ENCODE data around the gene CELF2.

The CELF2 gene

GRCh38 chr10:10989669-10990068, 28.0 kb upstream of the CELF2 start (continued):
- peak; percentile 44 for TF ChIP-seq ZNF366 (tag by site-specific recombination; conservative IDR thresholded peaks at IDR 0.05)
- TF ChIP-seq ZXDB (tag by site-specific recombination; IDR thresholded peaks at IDR 0.05), result peak; percentile 71
- TF ChIP-seq ZNF707 (tag by site-specific recombination; IDR thresholded peaks at IDR 0.05), result no peak
- TF ChIP-seq, protein P1, sequence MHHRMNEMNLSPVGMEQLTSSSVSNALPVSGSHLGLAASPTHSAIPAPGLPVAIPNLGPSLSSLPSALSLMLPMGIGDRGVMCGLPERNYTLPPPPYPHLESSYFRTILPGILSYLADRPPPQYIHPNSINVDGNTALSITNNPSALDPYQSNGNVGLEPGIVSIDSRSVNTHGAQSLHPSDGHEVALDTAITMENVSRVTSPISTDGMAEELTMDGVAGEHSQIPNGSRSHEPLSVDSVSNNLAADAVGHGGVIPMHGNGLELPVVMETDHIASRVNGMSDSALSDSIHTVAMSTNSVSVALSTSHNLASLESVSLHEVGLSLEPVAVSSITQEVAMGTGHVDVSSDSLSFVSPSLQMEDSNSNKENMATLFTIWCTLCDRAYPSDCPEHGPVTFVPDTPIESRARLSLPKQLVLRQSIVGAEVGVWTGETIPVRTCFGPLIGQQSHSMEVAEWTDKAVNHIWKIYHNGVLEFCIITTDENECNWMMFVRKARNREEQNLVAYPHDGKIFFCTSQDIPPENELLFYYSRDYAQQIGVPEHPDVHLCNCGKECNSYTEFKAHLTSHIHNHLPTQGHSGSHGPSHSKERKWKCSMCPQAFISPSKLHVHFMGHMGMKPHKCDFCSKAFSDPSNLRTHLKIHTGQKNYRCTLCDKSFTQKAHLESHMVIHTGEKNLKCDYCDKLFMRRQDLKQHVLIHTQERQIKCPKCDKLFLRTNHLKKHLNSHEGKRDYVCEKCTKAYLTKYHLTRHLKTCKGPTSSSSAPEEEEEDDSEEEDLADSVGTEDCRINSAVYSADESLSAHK (tag by site-specific recombination; IDR thresholded peaks at IDR 0.05), result peak; percentile 64; the same call in 1 of the 2 replicates
- TF ChIP-seq GLI2 (tag by site-specific recombination; IDR thresholded peaks at IDR 0.05; ENCODE audit: borderline replicate concordance, low read depth), result peak; percentile 88
- TF ChIP-seq ZNF274 (IDR thresholded peaks at IDR 0.05; ENCODE audit: low read length), result no peak
- no peak for TF ChIP-seq ZNF274 (tag by site-specific recombination; IDR thresholded peaks at IDR 0.05; ENCODE audit: borderline replicate concordance)
- TF ChIP-seq ZNF302 (tag by site-specific recombination; IDR thresholded peaks at IDR 0.05; ENCODE audit: low read depth), result no peak
- TF ChIP-seq ZNF223 (tag by site-specific recombination; IDR thresholded peaks at IDR 0.05), result no peak
- no peak for TF ChIP-seq ZBTB11 (tag by site-specific recombination; conservative IDR thresholded peaks at IDR 0.05; ENCODE audit: low read depth)
- no peak for TF ChIP-seq ELK4 (IDR thresholded peaks at IDR 0.05; ENCODE audit: borderline replicate concordance, low read depth, low read length)
- no peak for TF ChIP-seq ZNF837 (tag by site-specific recombination; IDR thresholded peaks at IDR 0.05)
- TF ChIP-seq, protein P2, sequence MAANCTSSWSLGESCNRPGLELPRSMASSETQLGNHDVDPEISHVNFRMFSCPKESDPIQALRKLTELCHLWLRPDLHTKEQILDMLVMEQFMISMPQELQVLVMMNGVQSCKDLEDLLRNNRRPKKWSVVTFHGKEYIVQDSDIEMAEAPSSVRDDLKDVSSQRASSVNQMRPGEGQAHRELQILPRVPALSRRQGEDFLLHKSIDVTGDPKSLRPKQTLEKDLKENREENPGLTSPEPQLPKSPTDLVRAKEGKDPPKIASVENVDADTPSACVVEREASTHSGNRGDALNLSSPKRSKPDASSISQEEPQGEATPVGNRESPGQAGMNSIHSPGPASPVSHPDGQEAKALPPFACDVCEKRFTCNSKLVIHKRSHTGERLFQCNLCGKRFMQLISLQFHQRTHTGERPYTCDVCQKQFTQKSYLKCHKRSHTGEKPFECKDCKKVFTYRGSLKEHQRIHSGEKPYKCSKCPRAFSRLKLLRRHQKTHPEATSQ (tag by site-specific recombination; IDR thresholded peaks at IDR 0.05), result no peak
- no peak for TF ChIP-seq EGR2 (tag by site-specific recombination; IDR thresholded peaks at IDR 0.05; ENCODE audit: low read depth)
- 0 out of 2 replicates have a peak, but pooled peaks have one; percentile 31 for TF ChIP-seq SCRT1 (tag by site-specific recombination; IDR thresholded peaks at IDR 0.05; ENCODE audit: borderline replicate concordance)
- TF ChIP-seq PBX3 (CRISPR knock-in tag; IDR thresholded peaks at IDR 0.05), result no peak
- TF ChIP-seq, protein P3, sequence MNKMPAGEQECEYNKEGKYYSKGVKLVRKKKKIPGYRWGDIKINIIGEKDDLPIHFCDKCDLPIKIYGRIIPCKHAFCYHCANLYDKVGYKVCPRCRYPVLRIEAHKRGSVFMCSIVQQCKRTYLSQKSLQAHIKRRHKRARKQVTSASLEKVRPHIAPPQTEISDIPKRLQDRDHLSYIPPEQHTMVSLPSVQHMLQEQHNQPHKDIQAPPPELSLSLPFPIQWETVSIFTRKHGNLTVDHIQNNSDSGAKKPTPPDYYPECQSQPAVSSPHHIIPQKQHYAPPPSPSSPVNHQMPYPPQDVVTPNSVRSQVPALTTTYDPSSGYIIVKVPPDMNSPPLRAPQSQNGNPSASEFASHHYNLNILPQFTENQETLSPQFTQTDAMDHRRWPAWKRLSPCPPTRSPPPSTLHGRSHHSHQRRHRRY (tag by site-specific recombination; IDR thresholded peaks at IDR 0.05), result no peak
- no peak for TF ChIP-seq ZFP37 (tag by site-specific recombination; IDR thresholded peaks at IDR 0.05)
- no peak for TF ChIP-seq ZNF610 (tag by site-specific recombination; IDR thresholded peaks at IDR 0.05; ENCODE audit: borderline replicate concordance)
- no peak for TF ChIP-seq ZNF146 (tag by site-specific recombination; IDR thresholded peaks at IDR 0.05)
- peak; percentile 96 for TF ChIP-seq OVOL3 (tag by site-specific recombination; IDR thresholded peaks at IDR 0.05)
- TF ChIP-seq BCL11A (tag by site-specific recombination; IDR thresholded peaks at IDR 0.05; ENCODE audit: low read depth), result peak; percentile 25; the same call in 1 of the 2 replicates
- no peak for TF ChIP-seq ZBTB7A (tag by site-specific recombination; IDR thresholded peaks at IDR 0.05; ENCODE audit: low read depth)
- TF ChIP-seq ZNF26 (tag by site-specific recombination; IDR thresholded peaks at IDR 0.05), result no peak
- TF ChIP-seq, protein P4, sequence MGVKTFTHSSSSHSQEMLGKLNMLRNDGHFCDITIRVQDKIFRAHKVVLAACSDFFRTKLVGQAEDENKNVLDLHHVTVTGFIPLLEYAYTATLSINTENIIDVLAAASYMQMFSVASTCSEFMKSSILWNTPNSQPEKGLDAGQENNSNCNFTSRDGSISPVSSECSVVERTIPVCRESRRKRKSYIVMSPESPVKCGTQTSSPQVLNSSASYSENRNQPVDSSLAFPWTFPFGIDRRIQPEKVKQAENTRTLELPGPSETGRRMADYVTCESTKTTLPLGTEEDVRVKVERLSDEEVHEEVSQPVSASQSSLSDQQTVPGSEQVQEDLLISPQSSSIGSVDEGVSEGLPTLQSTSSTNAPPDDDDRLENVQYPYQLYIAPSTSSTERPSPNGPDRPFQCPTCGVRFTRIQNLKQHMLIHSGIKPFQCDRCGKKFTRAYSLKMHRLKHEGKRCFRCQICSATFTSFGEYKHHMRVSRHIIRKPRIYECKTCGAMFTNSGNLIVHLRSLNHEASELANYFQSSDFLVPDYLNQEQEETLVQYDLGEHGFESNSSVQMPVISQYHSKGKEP (tag by site-specific recombination; IDR thresholded peaks at IDR 0.05), result peak; percentile 79
- no peak for TF ChIP-seq ZNF830 (tag by site-specific recombination; IDR thresholded peaks at IDR 0.05; ENCODE audit: low read depth)
